ENCODE results near the gene NT5E.

- TF ChIP-seq CTCF (IDR thresholded peaks at IDR 0.05; ENCODE audit: low read length), result no peak
- TF ChIP-seq EZH2 (IDR thresholded peaks at IDR 0.05; ENCODE audit: borderline replicate concordance, low read length), result no peak
Observed at GRCh38 chr6:85493389-85493788, 43.5 kb downstream of the NT5E start.

Data from OCI-LY1 (cell line).